Stimulated activated effector memory CD8-positive, alpha-beta T cell treated with anti-CD3 and anti-CD28 coated beads, Interleukin-12 subunit alpha, Interleukin-12 subunit beta, amount 100 ng/mL, for 72 hours (primary cell): ENCODE data around the gene COX18.

Source experiments
- ATAC-seq: fragments of 150-1000 bp; cut with Tn5 transposase; 2 replicates; pipeline ENCODE4 v1.10.0; 2021
- DNase-seq, 2 donors: peaks; one replicate each; pipeline ENCODE4 v3.0.0; 2021 to 2022; ENCODE audit warnings: low spot score in 2 of 2
- H3K27ac Mint-ChIP-seq: one replicate; pipeline ENCODE4 v1.8.0; 2022; ENCODE audit warnings: mild to moderate bottlenecking, mixed read lengths
- H3K36me3 Mint-ChIP-seq: one replicate; pipeline ENCODE4 v1.8.0; 2022; ENCODE audit warnings: mild to moderate bottlenecking, mixed read lengths
- H3K4me1 Mint-ChIP-seq: one replicate; pipeline ENCODE4 v1.8.0; 2022; ENCODE audit warnings: mixed read lengths
- H3K4me3 Mint-ChIP-seq: one replicate; pipeline ENCODE4 v1.8.0; 2022; ENCODE audit warnings: mild to moderate bottlenecking, mixed read lengths
- H3K9me3 Mint-ChIP-seq: one replicate; pipeline ENCODE4 v1.8.0; 2022; ENCODE audit warnings: mixed read lengths

COX18 gene, protein sequence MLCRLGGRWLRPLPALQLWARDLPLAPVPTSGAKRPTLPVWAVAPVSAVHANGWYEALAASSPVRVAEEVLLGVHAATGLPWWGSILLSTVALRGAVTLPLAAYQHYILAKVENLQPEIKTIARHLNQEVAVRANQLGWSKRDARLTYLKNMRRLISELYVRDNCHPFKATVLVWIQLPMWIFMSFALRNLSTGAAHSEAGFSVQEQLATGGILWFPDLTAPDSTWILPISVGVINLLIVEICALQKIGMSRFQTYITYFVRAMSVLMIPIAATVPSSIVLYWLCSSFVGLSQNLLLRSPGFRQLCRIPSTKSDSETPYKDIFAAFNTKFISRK

DNA sequence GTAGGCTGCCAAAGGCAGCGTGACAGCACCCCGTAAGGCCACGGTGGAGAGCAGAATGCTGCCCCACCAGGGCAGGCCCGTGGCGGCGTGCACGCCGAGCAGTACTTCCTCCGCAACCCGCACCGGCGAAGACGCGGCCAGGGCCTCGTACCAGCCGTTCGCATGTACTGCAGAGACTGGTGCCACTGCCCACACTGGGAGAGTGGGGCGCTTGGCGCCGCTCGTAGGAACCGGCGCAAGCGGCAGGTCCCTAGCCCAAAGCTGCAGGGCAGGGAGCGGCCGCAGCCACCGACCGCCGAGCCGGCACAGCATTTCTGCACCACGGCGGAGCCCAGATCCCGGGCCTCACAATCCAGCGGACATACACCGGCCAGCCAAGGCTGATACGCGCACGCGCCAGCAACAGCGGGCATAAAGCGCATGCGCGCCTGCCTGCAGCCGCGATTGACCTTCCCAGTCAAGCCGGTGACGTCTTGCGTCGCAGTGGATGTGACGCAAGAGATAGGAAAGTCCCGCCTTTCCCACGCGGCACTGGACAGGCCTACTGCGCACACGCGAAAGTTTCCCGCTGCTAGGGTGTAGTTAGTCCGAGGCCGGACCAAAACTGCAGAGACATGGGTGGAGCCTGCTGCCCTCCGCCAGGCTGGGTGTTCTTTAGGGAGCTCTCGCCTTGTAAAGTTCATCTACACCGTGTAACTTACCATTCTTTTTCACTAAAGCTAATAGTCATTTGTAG lies at the start of gene COX18:
Gene COX18, minus strand, starts transcription at position 379 of the 736 bp plus-strand sequence. Its CDS starts 67 bp downstream, at position 312.
- H3K4me1 Mint-ChIP-seq: peaks cover 19% of the 10 kb centered on the region

DNA sequence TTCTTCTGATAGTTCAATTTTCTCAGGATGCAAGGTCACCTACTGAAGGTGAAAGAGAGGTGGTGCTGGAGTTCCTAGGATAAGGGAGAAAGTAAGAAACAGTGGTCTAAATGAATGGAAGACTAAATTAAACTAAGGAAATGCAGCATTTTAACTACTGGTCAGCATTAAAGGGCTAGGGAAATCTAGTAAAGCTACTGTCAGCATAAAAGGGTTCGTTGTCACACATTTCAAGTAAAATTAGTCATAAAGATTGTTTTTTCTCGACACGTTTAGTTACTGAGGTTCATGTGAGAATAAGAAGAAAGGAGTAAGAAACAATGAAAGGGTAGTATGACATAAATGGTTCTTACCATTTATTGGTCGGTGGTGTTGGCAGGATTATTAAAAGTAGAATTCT lies 40.0 kb upstream of the COX18 start:
- Mint-ChIP-seq H3K9me3 (no peaks in the 10 kb centered on the region), H3K4me3 (no peak overlapping the region), H3K36me3 (peaks cover 36% of the 10 kb centered on the region), H3K27ac (no peak overlapping the region), H3K4me1 (peaks cover 11% of the 10 kb centered on the region)
- DNase-seq (no peak), ATAC-seq (no peak)

More for the DNA sequence above, at the start of gene COX18:
- DNase-seq (peak; percentile 92 to 97), ATAC-seq (peak; percentile 91)
- Mint-ChIP-seq H3K36me3 (peaks cover 50% of the 10 kb centered on the region), H3K27ac (peak within 1 kb of the TSS; percentile 97), H3K4me3 (peak within 1 kb of the TSS; percentile 81), H3K9me3 (no peaks in the 10 kb centered on the region)

DNA sequence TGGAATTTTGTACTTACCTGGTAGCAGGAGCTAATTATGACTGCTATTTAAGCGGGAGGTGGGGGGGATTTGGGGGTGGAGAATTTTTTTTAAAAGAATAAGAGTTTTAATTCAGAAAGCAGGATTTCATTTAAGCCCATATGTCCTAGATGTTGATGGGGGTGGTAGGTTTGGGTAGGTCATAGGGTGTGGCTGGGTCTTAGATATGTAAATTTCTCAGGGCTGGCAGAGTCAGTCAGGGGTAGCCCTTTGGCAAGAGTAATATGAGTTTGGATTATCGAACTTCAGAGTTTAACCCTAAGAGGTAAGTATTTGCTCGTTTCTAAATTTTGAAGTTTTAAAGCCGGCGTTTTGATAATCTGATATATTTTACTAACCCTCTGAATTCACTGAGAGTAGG lies 35.2 kb upstream of the COX18 start:
- H3K9me3 Mint-ChIP-seq: no peaks in the 10 kb centered on the region
- H3K27ac Mint-ChIP-seq: peak overlapping the region; percentile 81
- H3K4me1 Mint-ChIP-seq: peaks cover 19% of the 10 kb centered on the region
- DNase-seq: no peak
- no peaks in the 10 kb centered on the region for H3K36me3 Mint-ChIP-seq
- no peak overlapping the region for H3K4me3 Mint-ChIP-seq
- ATAC-seq: no peak

DNA sequence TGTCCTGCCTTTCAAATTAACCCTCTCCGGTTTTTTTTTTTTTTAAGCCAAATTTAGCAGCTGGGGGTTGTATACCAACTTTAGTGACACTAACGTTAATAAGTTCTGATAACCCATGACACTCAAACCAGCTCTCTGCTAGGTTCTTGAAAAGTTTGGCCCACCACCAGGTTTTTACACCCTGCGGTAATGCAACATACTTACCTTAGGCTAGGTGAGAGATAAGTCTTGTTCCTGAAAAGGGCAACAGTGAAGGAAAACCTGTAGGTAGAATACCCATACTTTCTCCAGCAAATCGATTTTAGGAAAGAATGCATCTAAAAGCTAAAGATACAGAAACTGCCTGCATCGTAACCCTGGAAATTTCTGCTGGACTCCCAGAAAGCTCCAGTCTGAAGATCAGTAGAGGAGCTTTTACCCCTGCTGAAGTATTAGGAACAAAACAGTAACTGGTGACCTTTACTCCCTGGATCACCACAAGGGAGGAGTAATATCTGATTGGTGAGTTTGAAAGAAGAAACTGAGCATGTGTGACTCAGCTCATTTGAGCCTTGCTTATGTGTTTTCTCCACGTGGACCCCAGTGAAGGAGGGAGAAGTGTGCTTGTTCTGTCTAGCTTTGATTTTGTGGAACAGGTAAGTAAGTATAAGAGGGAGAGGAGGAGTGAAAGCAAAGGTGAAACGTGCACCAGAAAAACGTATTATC lies 34.4 kb upstream of the COX18 start:
- DNase-seq: no peak
- Mint-ChIP-seq H3K4me3 (no peak overlapping the region), H3K9me3 (no peaks in the 10 kb centered on the region), H3K27ac (peak overlapping the region; percentile 7), H3K36me3 (no peaks in the 10 kb centered on the region), H3K4me1 (peaks cover 24% of the 10 kb centered on the region)
- ATAC-seq: no peak

DNA sequence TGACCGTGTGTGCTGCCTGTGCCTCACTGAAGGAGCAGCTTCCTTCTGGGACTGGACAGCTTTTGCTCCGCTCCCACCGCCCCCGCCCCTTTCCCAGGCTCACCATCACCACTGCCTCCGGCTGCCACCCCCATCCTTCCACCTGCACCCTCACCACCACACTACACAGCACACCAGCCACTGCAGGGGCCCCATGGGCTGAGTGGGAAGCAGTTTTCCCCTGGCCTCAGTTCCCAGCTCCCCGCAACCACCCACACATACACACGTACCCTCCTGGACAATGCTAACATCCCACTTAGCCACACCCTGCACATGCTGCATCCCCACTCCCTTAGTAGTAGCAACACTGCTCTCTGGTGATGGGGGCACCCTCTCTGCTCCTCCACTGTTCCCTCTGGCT lies 29.6 kb upstream of the COX18 start:
- Mint-ChIP-seq H3K27ac (peak overlapping the region; percentile 92), H3K9me3 (no peaks in the 10 kb centered on the region), H3K4me3 (no peak overlapping the region), H3K4me1 (peaks cover 10% of the 10 kb centered on the region), H3K36me3 (peaks cover 2% of the 10 kb centered on the region)
- DNase-seq: no peak
- no peak for ATAC-seq

DNA sequence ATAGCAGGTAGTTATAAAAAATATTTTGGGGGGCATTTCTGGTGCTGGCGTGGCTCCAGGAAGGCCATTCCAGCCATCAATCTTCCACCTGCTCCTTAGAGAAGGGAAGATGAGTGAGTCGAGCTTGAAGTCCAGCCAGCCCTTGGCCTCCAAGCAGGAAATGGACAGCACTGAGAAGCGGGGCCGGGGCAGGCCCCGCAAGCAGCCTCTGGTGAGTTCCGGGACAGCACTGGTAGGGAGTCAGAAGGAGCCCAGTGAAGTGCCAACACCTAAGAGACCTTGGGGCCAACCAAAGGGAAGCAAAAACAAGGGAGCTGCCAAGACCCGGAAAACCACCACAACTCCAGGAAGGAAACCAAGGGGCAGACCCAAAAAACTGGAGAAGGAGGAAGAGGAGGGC lies 29.2 kb upstream of the COX18 start:
- peaks cover 8% of the 10 kb centered on the region for H3K4me1 Mint-ChIP-seq
- peak overlapping the region; percentile 92 for H3K27ac Mint-ChIP-seq
- no peak for DNase-seq
- H3K4me3 Mint-ChIP-seq: no peak overlapping the region
- H3K36me3 Mint-ChIP-seq: peaks cover 6% of the 10 kb centered on the region
- no peak for ATAC-seq
- no peaks in the 10 kb centered on the region for H3K9me3 Mint-ChIP-seq

DNA sequence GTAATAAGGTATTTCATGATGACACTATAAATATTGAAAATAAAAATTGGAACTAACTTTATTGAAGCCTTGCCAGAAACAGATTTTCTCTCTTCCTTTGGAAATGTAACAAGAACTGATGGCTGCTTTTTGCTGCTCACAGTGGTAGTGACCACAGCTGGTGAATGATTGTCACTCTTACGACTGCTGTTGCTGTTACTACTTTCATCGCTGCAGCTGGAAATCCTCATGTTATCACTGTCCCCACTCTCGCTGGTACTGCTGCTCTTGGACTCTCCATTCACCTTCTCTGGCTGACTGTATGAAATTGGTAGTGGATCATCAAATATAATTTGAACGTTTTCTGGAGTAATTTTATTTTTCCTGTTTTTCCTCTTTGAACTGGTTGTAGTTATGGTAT lies 28.5 kb upstream of the COX18 start:
- no peak for ATAC-seq
- Mint-ChIP-seq H3K36me3 (peaks cover 13% of the 10 kb centered on the region), H3K27ac (no peak overlapping the region), H3K4me3 (no peak overlapping the region), H3K9me3 (no peaks in the 10 kb centered on the region), H3K4me1 (peaks cover 8% of the 10 kb centered on the region)
- DNase-seq: no peak

DNA sequence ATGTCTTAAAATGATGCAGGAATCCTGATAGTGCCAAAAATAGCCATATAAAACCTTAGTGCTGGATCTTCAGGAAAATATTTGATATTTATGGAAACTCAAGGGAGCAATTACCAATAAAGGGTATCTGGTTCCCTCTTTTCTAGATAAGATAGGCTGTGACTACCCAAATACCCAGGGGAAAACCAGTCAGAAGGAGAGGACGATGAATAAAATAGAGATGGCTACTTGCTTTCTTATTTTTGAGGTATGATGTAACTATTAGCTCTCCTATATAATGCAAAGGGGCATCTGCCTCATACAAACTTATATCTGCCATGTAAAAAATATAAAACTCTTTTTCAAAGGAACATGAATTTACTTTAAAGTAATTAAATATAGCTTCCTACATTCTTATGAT lies 23.4 kb upstream of the COX18 start:
- no peaks in the 10 kb centered on the region for H3K9me3 Mint-ChIP-seq
- no peak overlapping the region for H3K27ac Mint-ChIP-seq
- H3K4me1 Mint-ChIP-seq: peaks cover 15% of the 10 kb centered on the region
- no peak overlapping the region for H3K4me3 Mint-ChIP-seq
- no peak for DNase-seq
- no peak for ATAC-seq
- peaks cover 61% of the 10 kb centered on the region for H3K36me3 Mint-ChIP-seq

DNA sequence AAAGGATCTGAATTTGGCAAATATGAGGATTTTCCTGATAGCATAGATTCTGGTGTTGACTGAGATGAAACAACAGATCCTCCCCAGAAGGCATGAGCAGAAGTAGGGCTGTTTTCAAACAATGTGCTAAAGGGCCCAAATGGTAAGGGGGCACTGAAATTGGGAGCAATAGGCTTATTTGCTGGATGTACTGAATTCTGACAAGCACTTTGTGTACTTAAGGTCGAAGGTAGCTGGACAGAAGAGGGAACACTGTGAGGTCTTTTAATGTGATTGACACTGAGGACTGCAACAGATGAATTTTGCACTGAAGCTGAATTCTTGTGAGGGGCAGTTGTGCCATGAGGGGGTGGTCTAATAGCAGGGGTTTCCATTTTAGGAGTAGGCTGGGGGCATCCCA lies 21.2 kb upstream of the COX18 start:
- ATAC-seq: no peak
- Mint-ChIP-seq H3K36me3 (peaks cover 80% of the 10 kb centered on the region), H3K27ac (peak overlapping the region; percentile 78), H3K4me1 (peaks cover 21% of the 10 kb centered on the region), H3K9me3 (no peaks in the 10 kb centered on the region), H3K4me3 (no peak overlapping the region)
- no peak for DNase-seq

DNA sequence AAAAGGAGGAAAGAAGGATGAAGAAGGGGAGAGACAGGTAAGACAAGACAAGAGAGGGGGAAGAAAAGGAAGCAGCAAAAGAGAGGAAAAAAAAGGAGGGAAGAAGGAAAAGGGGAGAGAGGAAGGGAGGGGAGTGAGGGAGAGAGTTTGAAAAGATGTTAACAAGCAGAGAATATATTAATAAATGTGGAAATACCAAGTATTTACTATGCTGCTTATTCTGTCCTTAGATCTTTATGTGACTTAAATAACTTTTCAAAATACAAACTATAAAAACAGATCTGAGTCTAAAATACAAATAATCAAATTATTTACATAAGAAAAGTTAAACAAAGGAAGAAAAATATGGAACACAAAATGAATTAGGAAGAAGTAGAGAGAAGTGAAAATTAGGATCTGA lies 18.4 kb upstream of the COX18 start:
- Mint-ChIP-seq H3K36me3 (peaks cover 95% of the 10 kb centered on the region), H3K27ac (peak overlapping the region; percentile 6), H3K9me3 (no peaks in the 10 kb centered on the region), H3K4me1 (peaks cover 21% of the 10 kb centered on the region), H3K4me3 (no peak overlapping the region)
- no peak for DNase-seq
- no peak for ATAC-seq

DNA sequence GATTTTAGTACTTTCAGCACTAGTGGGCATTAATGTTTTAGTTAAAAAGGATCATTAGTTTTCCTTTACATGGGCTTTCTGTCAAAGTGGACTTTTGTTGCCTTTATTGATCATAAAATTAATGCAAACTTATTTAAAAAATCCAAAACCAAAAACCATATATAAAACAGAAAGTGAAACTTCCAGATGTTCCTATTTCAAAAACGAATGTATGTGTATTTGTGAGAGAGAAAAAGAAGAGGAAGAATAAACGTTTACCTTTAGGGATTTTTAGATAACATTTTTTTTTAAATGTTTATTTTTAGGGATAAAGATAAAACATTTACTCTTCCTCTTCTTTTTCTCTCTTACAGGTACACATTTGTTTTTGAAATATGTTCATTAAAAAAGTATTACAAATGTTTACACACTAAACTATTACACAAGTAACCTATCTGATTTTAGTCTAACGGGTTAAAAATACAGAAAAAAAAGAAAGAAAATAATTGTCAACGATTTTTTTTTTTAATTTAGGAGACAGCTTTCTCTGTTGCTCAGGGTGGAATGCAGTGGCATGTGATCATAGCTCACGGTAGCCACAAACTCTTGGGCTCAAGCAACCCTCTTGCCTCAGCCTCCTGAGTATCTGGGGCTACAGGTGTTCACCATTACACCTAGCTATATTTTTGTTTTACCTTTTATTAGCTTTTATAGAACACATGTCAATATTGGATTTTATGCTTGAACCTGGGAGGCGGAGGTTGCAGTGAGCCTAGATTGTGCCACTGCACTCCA lies 16.8 kb upstream of the COX18 start:
- ATAC-seq (no peak), DNase-seq (no peak)
- Mint-ChIP-seq H3K9me3 (no peaks in the 10 kb centered on the region), H3K27ac (peak overlapping the region; percentile 83), H3K4me3 (peak overlapping the region; percentile 55), H3K36me3 (peaks cover 95% of the 10 kb centered on the region), H3K4me1 (peaks cover 15% of the 10 kb centered on the region)

DNA sequence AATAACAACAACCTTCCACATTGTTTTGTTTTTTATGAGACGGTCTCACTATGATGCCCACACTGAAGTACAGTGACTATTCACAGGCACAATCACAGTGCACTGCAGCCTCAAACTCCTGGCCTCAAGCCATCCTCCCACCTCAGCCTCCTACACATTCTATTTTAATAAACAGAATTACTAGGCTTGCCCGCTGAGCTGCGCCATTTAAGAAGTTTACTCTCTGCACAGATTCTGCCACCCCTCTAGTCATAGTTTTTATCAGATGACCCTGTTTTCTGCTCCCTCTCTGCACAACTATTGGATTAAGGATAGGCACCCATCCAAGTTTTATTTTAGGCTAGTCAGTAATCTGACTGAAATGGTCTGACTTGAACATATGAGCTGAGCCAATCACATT lies 11.3 kb upstream of the COX18 start:
- peak overlapping the region; percentile 77 for H3K27ac Mint-ChIP-seq
- peak; percentile 64 for ATAC-seq
- H3K4me1 Mint-ChIP-seq: peaks cover 13% of the 10 kb centered on the region
- H3K36me3 Mint-ChIP-seq: peaks cover 100% of the 10 kb centered on the region
- DNase-seq: no peak
- no peak overlapping the region for H3K4me3 Mint-ChIP-seq
- no peaks in the 10 kb centered on the region for H3K9me3 Mint-ChIP-seq

DNA sequence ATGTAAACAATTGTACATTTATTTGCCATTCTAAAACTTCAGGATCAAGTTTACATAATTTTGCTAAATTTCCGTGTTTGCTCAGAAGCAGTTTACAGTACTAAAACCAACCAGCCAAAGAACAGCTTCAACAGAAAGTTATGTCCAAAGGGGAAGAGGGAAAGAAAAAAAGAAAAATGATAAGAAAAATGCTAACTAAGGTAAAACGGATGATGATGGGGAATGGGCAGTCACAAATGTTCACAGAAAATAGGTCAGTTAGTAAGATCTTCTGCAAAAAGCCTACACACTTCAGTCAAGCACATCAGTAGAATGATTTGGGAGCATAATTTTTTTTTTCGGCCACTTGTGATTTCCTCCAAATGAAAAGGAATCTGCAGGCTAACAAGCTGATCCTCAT lies 6.3 kb upstream of the COX18 start:
- ATAC-seq: no peak
- H3K9me3 Mint-ChIP-seq: no peaks in the 10 kb centered on the region
- peaks cover 9% of the 10 kb centered on the region for H3K4me1 Mint-ChIP-seq
- no peak for DNase-seq
- H3K27ac Mint-ChIP-seq: no peak overlapping the region
- no peak overlapping the region for H3K4me3 Mint-ChIP-seq
- H3K36me3 Mint-ChIP-seq: peaks cover 80% of the 10 kb centered on the region

DNA sequence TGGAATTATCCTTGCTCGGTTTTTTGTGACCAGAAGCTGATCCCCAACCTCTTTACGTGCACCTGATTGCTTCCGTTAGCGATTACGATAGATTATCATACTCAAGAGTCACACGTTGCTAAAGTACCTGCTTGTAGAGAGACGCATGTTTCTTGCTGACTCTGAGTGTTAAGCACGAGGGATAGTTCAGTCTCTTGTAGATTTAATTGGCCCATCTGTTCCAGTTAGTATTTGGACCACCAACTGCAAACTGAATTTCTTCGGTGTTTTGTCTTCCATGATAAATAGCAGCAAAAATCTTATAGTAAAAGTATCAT lies 516 bp upstream of the COX18 start:
- Mint-ChIP-seq H3K9me3 (no peaks in the 10 kb centered on the region), H3K27ac (peak overlapping the region; percentile 97), H3K36me3 (peaks cover 50% of the 10 kb centered on the region), H3K4me3 (peak overlapping the region; percentile 81), H3K4me1 (peaks cover 17% of the 10 kb centered on the region)
- DNase-seq: no peak
- peak; percentile 33 for ATAC-seq
